ENCODE data around the gene TMEM169.
A peak's percentile ranks its signal among the peaks of the same experiment; 100 is the strongest.
"Not testable (repeated sequence)": the region's sequence is repeated elsewhere in the genome, so short reads cannot be mapped to it uniquely, and the experiment has no call there.

Gene TMEM169

DNA sequence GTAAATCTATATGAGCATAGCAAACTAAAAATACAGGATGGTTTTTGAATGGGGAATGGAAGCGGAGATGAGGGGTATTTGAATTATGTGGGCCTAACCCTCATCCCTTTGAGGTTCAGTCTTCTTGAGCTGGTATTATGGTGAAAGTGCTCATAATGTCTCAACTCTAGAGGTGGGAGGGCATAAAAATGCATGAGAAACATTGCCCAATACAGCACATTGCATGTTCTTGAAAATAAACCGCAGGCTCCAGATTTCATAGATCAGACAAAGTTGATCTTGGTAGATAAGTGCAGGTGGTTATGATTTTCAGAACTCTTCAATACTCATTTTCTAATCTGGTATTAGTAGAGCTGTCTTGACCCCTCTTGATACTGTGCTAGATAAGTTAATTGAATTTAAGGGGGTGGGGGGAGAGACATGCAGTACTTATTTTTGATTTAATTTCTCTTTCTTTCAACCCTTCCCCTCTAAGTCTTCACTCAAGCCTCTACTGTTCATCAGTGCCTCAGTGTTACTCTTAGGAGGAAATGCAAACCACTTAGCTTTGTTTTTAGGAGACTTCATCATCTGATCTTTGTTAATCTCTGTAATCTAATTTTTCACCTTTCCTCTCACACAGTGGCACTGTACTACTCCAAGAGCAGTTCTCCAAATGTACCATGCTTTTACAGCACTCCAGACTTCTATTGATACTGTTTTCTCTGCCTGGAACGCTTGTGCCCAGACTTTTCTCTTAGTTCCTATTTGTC is 49.6 kb downstream of the TMEM169 start:
- peak; percentile 40 for DNase-seq (ENCODE audit: low read depth)

GRCh38 chr2:216132585-216132984 is 50.9 kb downstream of the TMEM169 start:
- no peak for DNase-seq (ENCODE audit: low read depth)

- peak; percentile 61 for DNase-seq (ENCODE audit: low read depth)
These were observed 51.7 kb downstream of the TMEM169 start for GRCh38 chr2:216133397-216133796.

DNA sequence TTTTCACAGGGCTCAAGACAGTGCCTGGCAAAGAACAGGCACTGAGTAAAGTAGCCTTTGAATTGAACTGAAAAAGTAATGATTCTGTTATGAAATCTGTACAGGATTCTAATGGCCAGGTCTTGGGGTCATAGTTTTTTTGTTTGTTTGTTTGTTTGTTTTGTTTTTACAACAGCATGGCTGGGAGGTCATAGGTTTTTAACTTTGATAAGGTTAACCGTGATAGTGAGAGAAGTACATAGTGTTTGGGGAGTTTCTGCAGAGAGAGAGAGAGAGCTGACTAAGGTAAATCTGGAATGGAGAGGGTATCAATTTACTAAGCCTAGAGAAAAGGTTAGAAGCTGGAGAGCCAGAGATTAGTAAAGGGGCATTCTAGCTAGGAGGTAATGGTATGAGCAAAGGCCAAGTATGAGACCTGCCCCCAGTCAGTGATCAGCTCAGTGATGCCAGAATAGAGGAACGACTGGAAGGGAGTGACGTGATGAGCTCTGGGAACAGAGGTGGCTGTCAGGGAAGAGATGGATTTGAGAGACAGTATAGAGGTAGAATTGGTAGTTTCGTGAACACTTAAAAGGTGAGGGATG is 53.3 kb downstream of the TMEM169 start:
- DNase-seq (ENCODE audit: low read depth): no peak

DNA sequence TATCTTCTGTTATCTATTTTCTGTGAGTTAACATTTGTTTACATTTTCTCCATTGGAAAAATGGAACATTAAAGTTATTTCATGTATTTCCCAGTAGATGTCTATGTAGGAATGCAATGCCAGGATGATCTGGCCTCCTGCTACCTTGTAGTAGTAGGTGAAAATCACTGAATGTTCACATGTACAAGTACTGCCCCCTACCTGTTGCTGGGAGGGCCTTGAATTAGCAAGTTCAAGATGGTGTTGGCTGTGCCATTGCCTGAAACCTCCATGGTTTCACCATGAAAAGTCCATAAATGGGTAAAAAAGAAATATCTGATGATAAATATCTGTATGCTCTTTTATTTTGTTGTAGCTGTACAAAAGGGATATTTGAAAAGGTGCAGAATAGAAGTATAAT is 58.2 kb downstream of the TMEM169 start:
- DNase-seq (ENCODE audit: low read depth): no peak

- not testable (repeated sequence) for DNase-seq (ENCODE audit: low read depth)
These were observed 59.8 kb downstream of the TMEM169 start for GRCh38 chr2:216141516-216141915.

GRCh38 chr2:216142540-216142939 is 60.8 kb downstream of the TMEM169 start:
- DNase-seq (ENCODE audit: low read depth): peak; percentile 12

DNA sequence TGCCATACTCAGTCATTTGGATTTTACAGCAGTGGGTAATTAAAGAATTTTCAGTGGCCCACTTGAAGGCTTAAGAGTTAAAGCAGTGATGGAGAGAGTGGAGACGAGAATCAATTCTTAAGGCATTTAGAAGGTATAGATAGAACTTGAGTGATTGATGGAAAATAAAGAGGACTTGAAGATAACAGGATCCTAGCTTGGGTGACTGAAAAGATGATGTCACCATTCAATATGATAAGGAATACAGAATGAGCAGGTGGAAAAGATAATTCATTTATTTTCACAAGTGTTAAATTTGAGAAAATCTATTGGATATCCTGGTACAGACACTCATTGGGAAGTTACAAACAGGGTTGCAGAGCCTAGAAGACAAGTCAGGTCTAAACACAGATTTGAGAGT is 62.7 kb downstream of the TMEM169 start:
- no peak for DNase-seq (ENCODE audit: low read depth)

DNA sequence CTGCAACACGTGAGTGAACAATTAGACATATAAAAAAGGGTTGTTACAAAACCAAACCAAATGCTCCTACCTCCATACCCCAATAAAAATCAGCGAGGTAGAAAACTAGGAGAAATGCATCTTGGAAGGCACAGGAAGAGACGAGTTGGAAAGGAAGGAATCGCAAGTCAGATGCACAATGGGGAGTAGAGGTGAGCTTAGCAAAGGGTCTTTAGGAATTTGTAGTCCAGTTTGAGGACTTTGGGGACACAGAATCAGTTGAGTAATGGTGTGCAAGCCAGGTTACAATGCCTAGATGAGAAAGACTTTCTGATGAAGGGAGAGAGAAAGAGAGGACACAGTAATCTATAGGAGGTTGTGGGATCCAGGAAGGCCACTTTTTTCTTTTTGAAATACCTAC is 63.1 kb downstream of the TMEM169 start:
- no peak for DNase-seq (ENCODE audit: low read depth)

DNA sequence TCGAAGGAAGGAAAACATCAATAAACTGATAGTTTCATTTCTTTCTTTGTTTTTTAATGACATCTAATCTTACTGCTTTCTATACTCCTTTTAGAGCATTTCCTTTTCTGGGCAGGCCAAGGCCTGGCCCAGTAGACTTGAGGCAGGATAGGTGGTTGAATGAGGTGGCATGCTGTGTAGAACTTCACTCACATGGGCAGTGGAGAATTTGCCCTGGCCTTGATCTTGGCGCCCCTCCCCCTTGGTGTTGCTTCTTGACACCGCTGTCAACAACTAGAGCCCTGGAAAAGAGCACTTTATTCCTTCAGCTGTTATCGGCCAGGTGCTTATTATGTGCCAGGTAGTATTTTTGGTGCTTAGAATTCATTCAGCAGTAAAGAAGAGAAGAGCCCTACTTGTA is 64.9 kb downstream of the TMEM169 start:
- no peak for DNase-seq (ENCODE audit: low read depth)

DNA sequence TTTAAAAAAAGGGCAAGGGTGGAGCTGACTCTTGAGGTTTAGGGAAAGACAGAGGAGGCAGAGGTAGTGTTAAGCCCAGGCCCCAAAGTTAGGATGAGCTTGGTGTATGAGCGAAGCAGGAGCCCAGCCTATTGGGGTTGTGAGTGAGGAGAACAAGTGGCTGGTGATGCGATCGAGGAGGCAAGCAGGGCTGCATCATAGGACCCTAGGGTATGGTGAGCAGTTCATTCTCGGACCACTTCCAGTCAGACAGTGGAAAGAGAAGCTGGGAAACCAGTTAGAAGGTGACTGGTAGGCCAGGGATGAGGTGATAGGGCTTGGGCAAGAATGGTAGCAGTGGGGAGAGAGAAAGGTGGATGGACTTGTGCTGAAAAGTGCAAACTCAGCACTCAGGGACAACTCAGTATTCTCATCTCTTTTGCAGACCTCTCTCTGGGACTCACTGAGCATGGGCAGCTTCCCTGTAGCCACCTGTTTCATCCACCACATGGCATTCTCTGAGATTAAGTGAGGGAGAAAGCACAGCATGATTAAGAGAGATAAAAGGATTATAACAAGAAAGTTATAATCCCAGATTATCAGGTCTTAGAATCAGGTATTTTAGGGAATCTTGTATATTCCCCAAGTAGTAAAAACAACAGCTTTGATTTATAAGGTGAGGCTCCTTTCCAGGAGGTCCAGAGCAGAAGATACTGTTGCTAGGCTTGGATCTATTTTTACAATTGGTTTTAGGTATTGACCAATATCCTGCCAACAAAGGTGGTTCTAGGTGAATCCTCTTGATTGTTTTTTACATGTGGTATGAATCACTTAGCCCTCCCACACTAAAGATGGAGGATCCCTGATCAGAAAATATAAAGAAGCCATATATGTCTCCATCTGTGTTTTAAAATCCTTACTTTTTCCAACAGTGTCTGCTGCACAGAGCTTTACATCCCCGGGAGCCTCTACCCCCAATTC is 65.7 kb downstream of the TMEM169 start:
- DNase-seq (ENCODE audit: low read depth): no peak

- DNase-seq (ENCODE audit: low read depth): no peak
These were observed 67.3 kb downstream of the TMEM169 start for GRCh38 chr2:216148983-216149382.

DNA sequence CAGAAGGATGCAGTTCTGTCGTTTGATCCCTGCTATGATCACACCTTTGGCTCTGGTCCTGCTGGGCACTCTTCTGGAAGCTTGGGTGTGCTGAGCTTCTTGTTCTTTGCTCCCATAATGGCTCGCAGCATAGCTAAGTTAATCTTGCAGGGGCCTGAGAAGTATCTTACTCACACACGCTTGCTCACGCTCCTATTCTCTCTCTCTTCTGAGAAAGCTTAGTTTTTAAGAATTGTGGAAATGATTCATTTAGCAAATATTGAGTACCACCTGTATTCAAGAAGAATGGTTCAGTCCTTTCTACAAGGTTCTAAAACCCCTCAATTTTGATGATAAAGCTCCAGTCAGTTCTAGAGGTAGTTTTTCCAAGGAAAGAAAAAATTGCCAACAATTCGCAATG is 68.0 kb downstream of the TMEM169 start:
- no peak for DNase-seq (ENCODE audit: low read depth)

- no peak for DNase-seq (ENCODE audit: low read depth)
These were observed 69.8 kb downstream of the TMEM169 start for GRCh38 chr2:216151313-216152025.

Data from fibroblast of gingiva (primary cell).